SW480 (cell line): ENCODE measurements around the gene ZNF17.
A peak's percentile ranks its signal among the peaks of the same experiment; 100 is the strongest.

ENCODE experiments used
- DNase-seq: peaks from one replicate; pipeline ENCODE4 v3.0.0-alpha.2; 2016; ENCODE audit warnings: low spot score

Gene ZNF17

GRCh38 chr19:57434386-57435061 lies 23.6 kb downstream of the ZNF17 start:
- no peak for DNase-seq

GRCh38 chr19:57435062-57435978 lies 24.4 kb downstream of the ZNF17 start, which contains the start of gene ZNF749:
ZNF749 (plus strand) TSS chr19:57435325; CDS start chr19:57435579, 254 bp downstream.
- peak; percentile 99 for DNase-seq

DNA sequence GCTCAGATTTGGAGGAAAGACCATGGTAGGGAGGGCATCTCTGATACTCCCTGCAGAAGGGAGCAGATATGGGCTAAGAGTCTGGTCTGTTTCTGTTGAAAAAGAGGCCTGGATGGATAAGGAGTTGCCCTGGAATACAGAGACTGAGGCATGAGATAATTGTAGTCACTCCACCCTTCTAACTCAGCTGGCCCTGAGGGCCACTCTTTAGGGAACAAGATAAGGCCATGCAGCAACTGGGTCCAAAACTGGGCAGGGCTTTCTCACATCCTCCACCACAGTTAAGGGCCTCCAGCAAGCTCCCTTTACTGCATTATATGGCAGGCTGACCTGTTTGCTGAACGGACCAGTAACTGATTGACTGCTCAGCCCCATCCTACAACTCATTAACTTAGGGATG lies 25.5 kb downstream of the ZNF17 start:
- no peak for DNase-seq

GRCh38 chr19:57437931-57438330 lies 27.0 kb downstream of the ZNF17 start:
- DNase-seq, result no peak

DNA sequence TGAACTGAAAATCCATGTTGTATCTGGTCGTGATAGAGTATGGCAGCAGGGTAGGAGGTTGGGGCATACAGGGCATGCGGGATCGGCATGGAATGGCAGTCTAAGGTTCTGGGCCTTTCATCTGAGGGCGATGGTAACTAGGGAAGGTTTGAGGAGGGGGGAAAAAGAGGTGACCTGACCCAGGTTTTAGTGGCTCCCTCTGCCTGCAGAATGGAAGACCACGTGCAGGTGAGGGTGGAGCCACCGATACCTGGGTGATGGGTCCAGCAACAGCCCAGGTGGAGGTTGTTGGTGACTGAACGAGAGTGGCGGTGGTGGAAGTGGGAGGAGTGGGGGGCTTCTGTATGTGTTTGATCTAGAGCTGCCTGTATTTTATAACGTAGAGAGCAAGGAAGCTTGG lies 28.0 kb downstream of the ZNF17 start:
- DNase-seq, result no peak

DNA sequence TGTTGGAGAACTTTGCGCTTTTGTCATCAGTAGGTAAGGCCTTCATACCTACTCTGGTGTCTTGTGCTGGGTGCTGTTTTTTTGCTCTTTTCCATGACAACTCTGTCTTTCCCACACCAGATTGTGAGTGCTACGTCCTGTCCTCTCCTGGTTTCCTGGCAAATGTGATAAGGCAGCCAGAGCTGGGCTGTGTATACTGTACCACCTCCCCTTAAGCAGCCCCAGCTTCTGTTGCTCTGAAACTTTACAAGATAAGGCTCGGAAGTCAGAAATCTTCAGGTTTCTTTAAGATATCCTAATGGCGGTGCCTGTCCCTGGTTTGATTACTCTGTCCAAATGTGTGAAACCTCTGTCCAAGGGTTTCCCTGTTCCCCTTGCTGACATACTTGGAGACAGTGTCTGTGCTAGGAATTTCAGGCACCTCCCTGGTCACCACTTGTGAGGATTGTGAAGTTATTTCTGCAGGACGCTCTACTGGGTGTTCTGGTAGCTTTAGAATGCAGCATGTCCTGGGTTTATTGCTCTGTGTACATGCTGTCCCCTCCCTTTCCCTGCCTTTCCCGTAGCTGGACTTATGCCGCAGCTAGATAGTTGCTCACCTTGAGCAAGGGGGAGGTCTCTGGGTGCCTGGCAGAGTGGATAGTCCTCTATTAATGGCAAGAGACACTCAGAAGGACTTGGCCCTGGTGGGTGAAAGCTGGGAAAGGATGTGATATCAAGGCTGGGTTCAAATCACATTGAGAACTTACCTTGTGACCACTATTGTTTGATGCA lies 31.2 kb downstream of the ZNF17 start:
- no peak for DNase-seq

DNA sequence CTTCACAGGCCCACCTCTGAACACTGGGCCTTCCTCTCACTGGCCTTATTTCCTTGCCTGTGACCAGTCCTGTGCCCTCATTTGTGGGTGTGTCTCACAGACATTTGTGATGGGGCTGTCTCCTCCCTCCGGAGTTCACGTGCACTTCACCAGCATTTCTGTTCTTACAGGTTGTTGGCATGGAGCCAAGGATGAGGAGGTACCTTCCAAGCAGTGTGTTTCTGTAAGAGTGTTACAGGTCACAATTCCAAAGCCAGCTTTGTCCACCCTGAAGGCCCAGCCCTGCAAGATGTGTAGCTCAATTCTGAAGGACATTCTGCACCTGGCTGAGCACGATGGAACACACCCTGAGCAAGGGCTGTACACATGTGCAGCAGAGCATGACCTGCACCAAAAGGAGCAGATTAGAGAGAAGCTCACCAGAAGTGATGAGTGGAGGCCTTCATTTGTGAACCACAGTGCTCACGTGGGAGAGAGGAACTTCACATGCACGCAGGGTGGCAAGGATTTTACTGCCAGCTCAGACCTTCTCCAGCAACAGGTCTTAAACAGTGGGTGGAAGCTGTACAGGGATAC lies 32.2 kb downstream of the ZNF17 start:
- DNase-seq, result no peak

- no peak for DNase-seq
Observed at GRCh38 chr19:57452307-57452706, 41.3 kb downstream of the ZNF17 start.

GRCh38 chr19:57465680-57466381 lies 54.9 kb downstream of the ZNF17 start:
- DNase-seq, result peak; percentile 17

DNA sequence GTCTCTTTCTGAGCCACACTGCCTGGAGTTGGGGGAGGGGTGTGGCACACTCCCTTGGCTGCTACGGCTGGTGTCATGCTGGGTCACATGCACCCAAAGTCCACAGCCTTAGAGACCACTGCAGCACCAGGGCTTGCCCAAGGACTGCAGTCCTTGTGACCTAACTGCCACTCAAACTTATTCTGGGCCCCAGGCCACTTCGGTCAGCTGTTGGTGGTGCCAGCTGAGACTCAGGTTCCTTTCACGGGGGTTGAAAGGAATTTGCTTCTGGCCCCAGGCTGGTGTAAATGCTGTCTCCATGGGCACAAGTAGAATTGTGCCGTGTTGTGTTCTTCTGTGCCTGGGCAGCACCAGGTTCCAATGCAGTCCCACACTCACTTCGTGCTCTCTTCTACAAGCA lies 55.5 kb downstream of the ZNF17 start:
- no peak for DNase-seq
